Measurements from ENCODE around the gene OSER1. TPM values are rescaled to one million over a fixed set of nuclear protein-coding genes. Genes with fewer than 3 reads are reported as not detected.
"Not testable (repeated sequence)": the region's sequence is repeated elsewhere in the genome, so short reads cannot be mapped to it uniquely, and the experiment has no call there.

OSER1 gene
- total and polyA plus RNA-seq, 2 of the 8 experiments (the other 6 are each of a cell fraction or from before 2014, with no cell fraction given): 24.5 to 31.8 TPM

DNA sequence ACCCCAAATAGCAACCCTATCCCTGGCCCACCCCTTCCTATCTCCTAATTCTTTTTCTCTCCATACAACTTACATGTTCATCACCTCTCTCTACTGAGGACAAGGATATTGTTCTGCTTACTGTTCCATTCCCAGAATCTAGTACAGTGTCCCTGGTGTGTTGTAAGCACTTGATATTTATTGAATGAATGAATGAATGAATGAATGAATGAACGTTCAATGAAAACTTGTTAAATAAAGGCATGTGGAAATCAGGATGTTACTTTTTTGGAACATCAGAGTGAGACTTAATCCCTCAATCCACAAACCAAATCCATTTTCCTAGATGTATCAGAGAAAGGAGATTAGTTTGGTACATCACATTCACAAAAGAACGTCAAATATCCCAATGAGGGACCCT is 16.8 kb downstream of the OSER1 start (continued):
- no peak for TF ChIP-seq TEAD4 (IDR thresholded peaks at IDR 0.05; ENCODE audit: low read depth, low read length)
- no peak for TF ChIP-seq CEBPB (IDR thresholded peaks at IDR 0.05; ENCODE audit: low read depth, low read length)
- no peak for TF ChIP-seq TBP (IDR thresholded peaks at IDR 0.05; ENCODE audit: low read depth, low read length)
- TF ChIP-seq HDAC2 (IDR thresholded peaks at IDR 0.05; ENCODE audit: borderline replicate concordance in 1 of 2, low read depth in 2 of 2, low read length in 2 of 2): no peak
- TF ChIP-seq EGR1 (IDR thresholded peaks at IDR 0.05; ENCODE audit: borderline replicate concordance, low read depth, low read length): no peak
- TF ChIP-seq CHD1 (IDR thresholded peaks at IDR 0.05; ENCODE audit: low read depth, low read length): no peak

DNA sequence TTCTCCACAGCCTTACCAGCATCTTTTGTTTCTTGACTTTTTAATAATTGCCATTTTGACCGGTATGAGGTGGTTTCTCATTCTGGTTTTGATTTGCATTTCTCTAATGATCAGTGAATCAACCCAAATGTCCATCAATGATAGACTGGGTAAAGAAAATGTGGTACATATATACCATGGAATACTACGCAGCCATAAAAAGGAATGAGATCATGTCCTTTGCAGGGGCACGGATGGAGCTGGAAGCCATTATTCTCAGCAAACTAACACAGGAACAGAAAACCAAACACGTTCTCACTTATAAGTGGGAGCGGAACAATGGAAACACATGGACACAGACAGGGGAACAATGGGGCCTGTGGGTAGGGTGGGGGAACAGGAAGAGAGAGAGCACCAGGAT is 18.9 kb downstream of the OSER1 start:
- H3K4me3 ChIP-seq (ENCODE audit: extremely low read depth in 1 of 4, insufficient read depth in 2 of 4, low read depth in 3 of 4, low read length in 4 of 4); H3K4me2 ChIP-seq (ENCODE audit: insufficient read depth in 1 of 2, low read depth in 2 of 2, low read length in 2 of 2); H2AFZ ChIP-seq (ENCODE audit: low read length); H2BK120ac ChIP-seq (replicated peaks; ENCODE audit: low read depth, low read length); H3K23ac ChIP-seq (ENCODE audit: insufficient read length); H3K56ac ChIP-seq (replicated peaks; ENCODE audit: insufficient read length, low read depth, low read length); H3K4me1 ChIP-seq (replicated peaks in 1 of 4; ENCODE audit: control insufficient read depth in 3 of 4, insufficient read depth in 4 of 4, low read length in 3 of 4); H3K27me3 ChIP-seq (replicated peaks in 1 of 4; ENCODE audit: control insufficient read depth in 3 of 4, extremely low read depth in 1 of 4, insufficient read depth in 3 of 4, low read length in 3 of 4); H3K4ac ChIP-seq (replicated peaks; ENCODE audit: insufficient read length, low read depth, low read length); H4K5ac ChIP-seq (ENCODE audit: insufficient read length, low read depth, low read length); H4K8ac ChIP-seq (ENCODE audit: extremely low read depth, insufficient read depth, low read length); H2BK5ac ChIP-seq (ENCODE audit: low read depth, low read length); FAIRE-seq; H3K79me2 ChIP-seq (ENCODE audit: control insufficient read depth in 1 of 2, insufficient read depth in 2 of 2, low read length in 2 of 2); H4K20me1 ChIP-seq (replicated peaks in 1 of 2; ENCODE audit: control insufficient read depth in 1 of 2, insufficient read depth in 2 of 2, low read length in 2 of 2); H4K91ac ChIP-seq (replicated peaks; ENCODE audit: insufficient read length, low read length); H2BK15ac ChIP-seq (ENCODE audit: low read length); H3K9ac ChIP-seq (replicated peaks in 1 of 4; ENCODE audit: extremely low read depth in 1 of 4, low read depth in 3 of 4, low read length in 3 of 4); H2BK20ac ChIP-seq (ENCODE audit: low read length); H3K36me3 ChIP-seq (ENCODE audit: control insufficient read depth in 2 of 4, insufficient read depth in 4 of 4, low read length in 3 of 4); POLR2A ChIA-PET (ENCODE audit: partially characterized antibody); H3K79me1 ChIP-seq (ENCODE audit: low read depth, low read length); H3K9me3 ChIP-seq (ENCODE audit: insufficient read depth in 2 of 2, low read depth in 1 of 2, low read length in 1 of 2); H3K18ac ChIP-seq (ENCODE audit: extremely low read depth, low read length); H2BK12ac ChIP-seq (ENCODE audit: low read depth, low read length); H2AK5ac ChIP-seq (ENCODE audit: low read depth, low read length); H3K14ac ChIP-seq (ENCODE audit: insufficient read length); H3K27ac ChIP-seq (ENCODE audit: low read depth, low read length): not testable (repeated sequence)
- DNase-seq (ENCODE audit: low read depth in 1 of 2, low spot score in 2 of 2): peak in 1 of 2 experiments; percentile 17
- CTCF ChIA-PET (ENCODE audit: partially characterized antibody): interaction anchor here (0.9 to 17.7 kb wide), 6 partner anchors 15 to 77 kb away, joined by 3 to 512 read pairs (median 12); no protein-coding TSS in a partner anchor
- 93% methylated on average over 5 of the region's 5 CpGs; no CpG with 5 or more reads in 1 of the 2 experiments for WGBS, 2 experiments (ENCODE audit: extremely low coverage in 1 of 2, insufficient coverage in 1 of 2, insufficient read length in 1 of 2, insufficient replicate concordance in 2 of 2, low coverage in 1 of 2, low lambda C conversion rate in 2 of 2, missing lambda C conversion rate in 1 of 2)
- H3K23me2 ChIP-seq (ENCODE audit: low read depth, low read length): peaks cover 15% of the 10 kb centered on the region
